Fibroblast of the aortic adventitia (primary cell): ENCODE data around the gene DGKD. TPM values are rescaled to one million over a fixed set of nuclear protein-coding genes. Genes with fewer than 3 reads are reported as not detected.

Experiments
- DNase-seq: peaks from one replicate; pipeline ENCODE4 v3.0.0-alpha.2; 2010; ENCODE audit warnings: low read depth
- H3K4me3 ChIP-seq: 2 replicates; pipeline ENCODE4 v1.5.1; 2011; ENCODE audit warnings: low read depth, mild to moderate bottlenecking, control low read depth, low read length, moderate library complexity
- CTCF ChIP-seq: IDR thresholded peaks from 2 replicates; pipeline ENCODE4 v1.5.1; 2011; ENCODE audit warnings: mild to moderate bottlenecking, low read length, control low read depth, inconsistent platforms; ENCODE audit not compliant: insufficient read depth
- total RNA-seq: library from RNA; depleted of rRNA; stranded (reverse); fragments of >200 nt; gene quantifications from 2 replicates; pipeline ENCODE4 v1.2.3, GENCODE V29; 2012; ENCODE audit warnings: low replicate concordance

DGKD gene
- total RNA-seq, 1 donor: 4.1 TPM

- H3K4me3 ChIP-seq: peak overlapping the region; percentile 76
- DNase-seq: no peak
- no peak for TF ChIP-seq CTCF
Measured at GRCh38 chr2:233354500-233354924, 218 bp downstream of the DGKD start.

DNA sequence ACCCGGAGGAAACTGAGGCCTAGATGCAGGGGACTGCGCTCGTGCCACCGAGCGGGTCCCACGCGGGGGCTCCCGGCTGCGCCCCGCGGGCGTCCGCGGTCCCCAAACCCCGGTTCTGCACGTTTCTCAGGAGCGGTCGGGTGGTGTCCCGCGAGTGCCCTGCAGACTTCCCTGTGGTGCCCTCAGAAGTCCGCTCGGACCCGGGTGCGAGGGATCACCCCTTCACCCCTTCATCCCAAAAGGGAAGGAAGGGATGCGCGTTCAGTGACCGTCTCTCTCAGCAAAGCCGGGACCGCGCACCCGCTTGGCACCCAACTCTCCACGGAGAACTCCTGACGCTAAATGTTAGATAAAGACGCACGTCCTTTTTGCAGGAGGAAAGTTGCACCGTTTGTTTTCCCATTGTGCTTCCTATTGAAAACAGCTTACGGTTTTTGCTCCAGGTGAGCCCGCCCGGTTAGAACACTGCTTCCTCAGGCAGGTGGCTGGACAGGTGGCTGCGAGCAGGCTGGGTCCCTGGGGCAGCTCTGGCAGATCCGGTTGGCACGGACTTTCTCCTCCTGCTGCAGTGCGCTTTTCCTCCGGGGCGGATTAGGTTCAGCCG lies 779 bp downstream of the DGKD start:
- peak; percentile 23 for DNase-seq
- no peak for TF ChIP-seq CTCF
- peak overlapping the region; percentile 76 for H3K4me3 ChIP-seq

DNA sequence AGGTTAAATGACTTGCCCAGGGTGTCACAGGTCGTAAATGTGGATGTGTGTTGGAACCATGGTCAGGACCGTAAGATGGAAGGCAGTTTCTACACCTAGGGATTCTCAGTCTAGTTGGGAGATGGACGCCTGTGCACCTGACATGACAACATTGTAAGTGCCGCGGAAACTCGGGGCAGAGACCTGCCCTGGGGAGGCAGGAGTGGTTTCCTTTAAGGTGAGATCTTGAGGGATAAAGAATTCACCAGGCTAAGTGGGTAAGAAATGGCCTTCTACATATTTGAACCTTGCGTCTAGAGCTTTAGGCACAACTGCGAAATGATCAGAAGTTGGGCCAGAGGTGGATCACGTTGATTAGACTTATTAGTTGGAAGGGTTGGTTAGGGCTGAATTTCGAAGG lies 1.6 kb downstream of the DGKD start:
- TF ChIP-seq CTCF: no peak
- no peak overlapping the region for H3K4me3 ChIP-seq
- no peak for DNase-seq

GRCh38 chr2:233356546-233357308 lies 2.4 kb downstream of the DGKD start:
- no peak for TF ChIP-seq CTCF
- H3K4me3 ChIP-seq: no peak overlapping the region
- peak; percentile 33 for DNase-seq

DNA sequence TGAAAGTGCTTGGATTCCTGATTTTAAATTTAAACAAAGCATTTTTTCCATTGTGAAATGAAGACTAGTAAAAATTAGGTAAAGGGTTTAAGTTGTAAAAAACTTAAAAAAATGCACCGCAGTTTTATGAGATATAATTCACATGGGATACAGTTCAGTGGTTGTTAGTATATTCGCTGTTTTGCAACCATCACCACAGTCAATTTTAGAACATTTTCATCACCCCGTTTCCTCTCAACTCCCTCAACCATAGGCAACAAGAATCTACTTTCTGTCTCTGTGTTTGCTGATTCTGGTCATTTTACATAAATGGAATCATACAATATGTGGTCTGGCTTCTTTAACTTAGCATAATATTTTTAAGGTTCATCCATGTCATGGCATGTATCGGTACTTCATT lies 4.0 kb downstream of the DGKD start:
- TF ChIP-seq CTCF: no peak
- no peak overlapping the region for H3K4me3 ChIP-seq
- no peak for DNase-seq

- H3K4me3 ChIP-seq: no peak overlapping the region
- TF ChIP-seq CTCF: no peak
- DNase-seq: no peak
Measured at GRCh38 chr2:233358947-233359346, 4.7 kb downstream of the DGKD start.
